HepG2 (cell line): ENCODE measurements around the gene SGF29. TPM values are rescaled to one million over a fixed set of nuclear protein-coding genes. Genes with fewer than 3 reads are reported as not detected.
A peak's percentile ranks its signal among the peaks of the same experiment; 100 is the strongest.

Experiments used
- AHDC1 ChIP-seq: sonication (generic); formaldehyde crosslinking; IDR thresholded peaks from 2 replicates; pipeline ENCODE4 v1.5.1; 2020; ENCODE audit warnings: mild to moderate bottlenecking, missing genetic modification reagents, borderline replicate concordance
- CEBPB ChIP-seq: IDR thresholded peaks from 2 replicates; pipeline ENCODE4 v1.6.1; 2011; ENCODE audit warnings: low read depth, low read length, improper control_type of control experiment, borderline replicate concordance
- DDIT3 ChIP-seq: sonication (generic); formaldehyde crosslinking; IDR thresholded peaks from 2 replicates; pipeline ENCODE4 v1.4.0; 2020; ENCODE audit warnings: mild to moderate bottlenecking, missing genetic modification reagents
- DR1 ChIP-seq: sonication (generic); formaldehyde crosslinking; IDR thresholded peaks from 2 replicates; pipeline ENCODE4 v1.8.0; 2021; ENCODE audit warnings: mild to moderate bottlenecking, missing genetic modification reagents, inconsistent platforms
- FOXP4 ChIP-seq: sonication (generic); formaldehyde crosslinking; IDR thresholded peaks from 2 replicates; pipeline ENCODE4 v1.4.0; 2020; ENCODE audit warnings: missing genetic modification reagents
- JUN ChIP-seq: sonication (generic); formaldehyde crosslinking; IDR thresholded peaks from 2 replicates; pipeline ENCODE4 v1.4.0; 2020; ENCODE audit warnings: mild to moderate bottlenecking, missing genetic modification reagents
- NCOA5 ChIP-seq: sonication (generic); formaldehyde crosslinking; IDR thresholded peaks from 2 replicates; pipeline ENCODE4 v1.4.0; 2020; ENCODE audit warnings: missing genetic modification reagents
- NR0B2 ChIP-seq: sonication (generic); formaldehyde crosslinking; IDR thresholded peaks from 2 replicates; pipeline ENCODE4 v1.4.0; 2020; ENCODE audit warnings: mild to moderate bottlenecking, missing genetic modification reagents
- RORA ChIP-seq: sonication (generic); formaldehyde crosslinking; IDR thresholded peaks from 2 replicates; pipeline ENCODE4 v1.5.0; 2020; ENCODE audit warnings: mild to moderate bottlenecking, missing genetic modification reagents, moderate library complexity
- SNAI1 ChIP-seq: sonication (generic); formaldehyde crosslinking; IDR thresholded peaks from 2 replicates; pipeline ENCODE4 v1.5.0; 2020; ENCODE audit warnings: mild to moderate bottlenecking, missing genetic modification reagents, borderline replicate concordance
- SOX13 ChIP-seq, 3 experiments: fragments of 450-650 bp in 1 of 3; sonication (generic) in 1 of 3; formaldehyde crosslinking in 1 of 3; IDR thresholded peaks in 2 of 3; conservative IDR thresholded peaks in 1 of 3; 2 replicates each; pipeline versions ENCODE4 v1.5.0 to v1.6.1; 2016 to 2020; ENCODE audit warnings: antibody characterized with exemption in 1 of 3, mild to moderate bottlenecking in 1 of 3, missing compliant biosample characterization in 1 of 3, missing genetic modification reagents in 1 of 3, moderate library complexity in 1 of 3
- TOPORS ChIP-seq: sonication (generic); formaldehyde crosslinking; IDR thresholded peaks from 2 replicates; pipeline ENCODE4 v1.8.0; 2023; ENCODE audit warnings: mild to moderate bottlenecking, missing genetic modification reagents
- YY1 ChIP-seq: IDR thresholded peaks from 2 replicates; pipeline ENCODE4 v1.6.1; 2011; ENCODE audit warnings: low read length, low read depth, moderate library complexity, mild to moderate bottlenecking; ENCODE audit not compliant: insufficient read depth, insufficient replicate concordance
- ZFYVE20 ChIP-seq: sonication (generic); formaldehyde crosslinking; IDR thresholded peaks from 2 replicates; pipeline ENCODE4 v1.8.0; 2023; ENCODE audit warnings: low read depth, mild to moderate bottlenecking, moderate library complexity, missing genetic modification reagents, borderline replicate concordance
- ZNF12 ChIP-seq: sonication (generic); formaldehyde crosslinking; IDR thresholded peaks from 2 replicates; pipeline ENCODE4 v1.5.0; 2020; ENCODE audit warnings: missing genetic modification reagents
- ZNF329 ChIP-seq: sonication (generic); formaldehyde crosslinking; IDR thresholded peaks from 2 replicates; pipeline ENCODE4 v1.9.0; 2021; ENCODE audit warnings: low read depth, mild to moderate bottlenecking, missing genetic modification reagents
- ZNF468 ChIP-seq: sonication (generic); formaldehyde crosslinking; IDR thresholded peaks from 2 replicates; pipeline ENCODE4 v1.8.0; 2022; ENCODE audit warnings: mild to moderate bottlenecking, moderate library complexity, missing genetic modification reagents
- ZNF550 ChIP-seq: sonication (generic); formaldehyde crosslinking; IDR thresholded peaks from 2 replicates; pipeline ENCODE4 v1.4.0; 2020; ENCODE audit warnings: mild to moderate bottlenecking, missing genetic modification reagents, borderline replicate concordance
- ZNF7 ChIP-seq: IDR thresholded peaks from 2 replicates; pipeline ENCODE4 v1.6.1; 2016; ENCODE audit warnings: missing biosample characterization, missing genetic modification reagents
- ZSCAN12 ChIP-seq: sonication (generic); formaldehyde crosslinking; IDR thresholded peaks from 2 replicates; pipeline ENCODE4 v1.9.0; 2021; ENCODE audit warnings: mild to moderate bottlenecking, missing genetic modification reagents
- polyA plus RNA-seq, 8 experiments: library from polyadenylated mRNA; depleted of rRNA in 3 of 8; stranded (reverse) in 7 of 8; unstranded in 1 of 8; fragments of >200 nt; fragmentation: Illumina TruSeq in 4 of 8; extraction: Trizol in 4 of 8; gene quantifications; 2 replicates each; pipeline versions ENCODE4 v1.2.1 to v1.2.3, GENCODE V29; 2011 to 2016; ENCODE audit warnings: low read depth in 4 of 8, missing spikeins in 1 of 8, mixed read lengths in 1 of 8; ENCODE audit not compliant: insufficient read depth in 1 of 8
- total RNA-seq, 5 experiments: library from RNA; depleted of rRNA; stranded (reverse); fragments of >200 nt; fragmentation: Illumina TruSeq; extraction: Trizol; gene quantifications; 2 replicates each; pipeline ENCODE4 v1.2.3, GENCODE V29; 2016; ENCODE audit warnings: low read depth in 1 of 5

SGF29 gene
- total and polyA plus RNA-seq, 2 of the 13 experiments (the other 11 are each of a cell fraction or from before 2014, with no cell fraction given), result 5.0 to 29.4 TPM

GRCh38 chr16:28538733-28539596 lies 14.8 kb upstream of the SGF29 start, which contains the start of gene NUPR1 (continued):
- TF ChIP-seq ZNF329 (peak; percentile 57; the same call in 1 of the 2 replicates), AHDC1 (CRISPR knock-in tag) (no peak), ZNF12 (CRISPR knock-in tag) (peak; percentile 62; the same call in 1 of the 2 replicates), CEBPB (peak; percentile 86), DDIT3 (CRISPR knock-in tag) (no peak), ZNF550 (CRISPR knock-in tag) (no peak), SOX13 (IDR thresholded peaks at IDR 0.05) (no peak), SOX13 (CRISPR knock-in tag; conservative IDR thresholded peaks at IDR 0.05 in 1 of 2, IDR thresholded peaks at IDR 0.05 in 1 of 2) (peak in 1 of 2 experiments; percentile 70; a peak in 1 of 4 replicates), ZSCAN12 (CRISPR knock-in tag) (0 out of 2 replicates have a peak, but pooled peaks have one; percentile 62), ZNF468 (CRISPR knock-in tag) (no peak), FOXP4 (CRISPR knock-in tag) (peak; percentile 87), TOPORS (CRISPR knock-in tag) (no peak), ZNF7 (CRISPR knock-in tag) (no peak), JUN (CRISPR knock-in tag) (0 out of 2 replicates have a peak, but pooled peaks have one; percentile 17), NCOA5 (CRISPR knock-in tag) (peak; percentile 37; the same call in 1 of the 2 replicates), NR0B2 (CRISPR knock-in tag) (no peak), ZFYVE20 (CRISPR knock-in tag) (no peak), RORA (CRISPR knock-in tag) (no peak), YY1 (no peak), SNAI1 (no peak), DR1 (CRISPR knock-in tag) (peak; percentile 79; the same call in 1 of the 2 replicates)
